GM23338 (cell line): Measurements from ENCODE around the gene CECR2. TPM values are rescaled to one million over a fixed set of nuclear protein-coding genes. Genes with fewer than 3 reads are reported as not detected.

Experiments
- ATAC-seq: fragments of 200-7000 bp; cut with Tn5 transposase; 3 replicates; pipeline ENCODE4 v1.9.1; 2020
- DNase-seq: peaks from one replicate; pipeline ENCODE4 v3.0.0-alpha.2; 2015; ENCODE audit warnings: low spot score
- H2AFZ ChIP-seq: fragments of 200-600 bp; sonication (generic); 2 replicates; pipeline ENCODE4 v1.8.0; 2016; ENCODE audit warnings: antibody characterized with exemption, mild to moderate bottlenecking, moderate library complexity
- H3F3A ChIP-seq: fragments of 200-600 bp; sonication (generic); replicated peaks from 2 replicates; pipeline ENCODE4 v1.8.0; 2017; ENCODE audit warnings: antibody characterized with exemption, mixed run types, low read depth
- H3K27ac ChIP-seq: fragments of 200-600 bp; sonication (generic); 2 replicates; pipeline ENCODE4 v1.6.1; 2016; ENCODE audit warnings: low read depth
- H3K27me3 ChIP-seq: fragments of 200-600 bp; sonication (generic); 2 replicates; pipeline ENCODE4 v1.8.0; 2016; ENCODE audit warnings: mild to moderate bottlenecking, mixed run types, moderate library complexity; ENCODE audit not compliant: insufficient read depth
- H3K36me3 ChIP-seq: fragments of 200-600 bp; sonication (generic); 2 replicates; pipeline ENCODE4 v1.8.0; 2016; ENCODE audit warnings: mild to moderate bottlenecking; ENCODE audit not compliant: insufficient read depth
- H3K4me1 ChIP-seq: fragments of 200-600 bp; sonication (generic); 2 replicates; pipeline ENCODE4 v1.8.0; 2016; ENCODE audit warnings: mild to moderate bottlenecking, moderate library complexity; ENCODE audit not compliant: insufficient read depth
- H3K4me2 ChIP-seq: fragments of 200-600 bp; sonication (generic); 2 replicates; pipeline ENCODE4 v1.7.1; 2017; ENCODE audit warnings: mixed run types
- H3K4me3 ChIP-seq: fragments of 200-600 bp; sonication (generic); 2 replicates; pipeline ENCODE4 v1.6.1; 2016; ENCODE audit warnings: mixed run types
- H3K79me2 ChIP-seq: fragments of 200-600 bp; sonication (generic); replicated peaks from 2 replicates; pipeline ENCODE4 v1.8.0; 2017; ENCODE audit warnings: mild to moderate bottlenecking; ENCODE audit not compliant: insufficient read depth
- H3K9me2 ChIP-seq: fragments of 200-600 bp; sonication (generic); 2 replicates; pipeline ENCODE4 v1.8.0; 2017; ENCODE audit not compliant: insufficient read depth
- H4K20me1 ChIP-seq: fragments of 200-600 bp; sonication (generic); replicated peaks from 2 replicates; pipeline ENCODE4 v1.8.0; 2017; ENCODE audit warnings: mild to moderate bottlenecking; ENCODE audit not compliant: insufficient read depth
- H3K27ac Mint-ChIP-seq: 2 replicates; pipeline ENCODE4 v1.8.0; 2020; ENCODE audit warnings: inconsistent platforms, mild to moderate bottlenecking, moderate library complexity, mixed read lengths
- H3K27me3 Mint-ChIP-seq: 3 replicates; pipeline ENCODE4 v1.8.0; 2022; ENCODE audit warnings: low read depth, mild to moderate bottlenecking, moderate library complexity, mixed read lengths, inconsistent platforms; ENCODE audit not compliant: insufficient read depth, poor library complexity
- H3K36me3 Mint-ChIP-seq: 3 replicates; pipeline ENCODE4 v1.8.0; 2021; ENCODE audit warnings: low read depth, mild to moderate bottlenecking, inconsistent platforms, moderate library complexity, mixed read lengths
- H3K4me1 Mint-ChIP-seq: 3 replicates; pipeline ENCODE4 v1.8.0; 2020; ENCODE audit warnings: mild to moderate bottlenecking, inconsistent platforms, mixed read lengths
- H3K4me3 Mint-ChIP-seq: 3 replicates; pipeline ENCODE4 v1.8.0; 2021; ENCODE audit warnings: moderate library complexity, mild to moderate bottlenecking, inconsistent platforms, mixed read lengths
- H3K9me3 Mint-ChIP-seq: 3 replicates; pipeline ENCODE4 v1.8.0; 2020; ENCODE audit warnings: moderate library complexity, mild to moderate bottlenecking, inconsistent platforms, mixed read lengths
- CREB1 ChIP-seq: fragments of 250-450 bp; sonication (Bioruptor Pico); IDR thresholded peaks from 2 replicates; pipeline ENCODE4 v1.5.0; 2020; ENCODE audit warnings: low read depth, mild to moderate bottlenecking, moderate library complexity
- EZH2 ChIP-seq: fragments of 200-600 bp; sonication (generic); IDR thresholded peaks from one replicate; pipeline ENCODE4 v1.8.0; 2017; ENCODE audit warnings: antibody characterized with exemption, mild to moderate bottlenecking, low read depth; ENCODE audit not compliant: unreplicated experiment
- EZH2phosphoT487 ChIP-seq: fragments of 200-600 bp; sonication (generic); IDR thresholded peaks from one replicate; pipeline ENCODE4 v1.8.1; 2018; ENCODE audit warnings: antibody characterized with exemption; ENCODE audit not compliant: unreplicated experiment
- JUNB ChIP-seq: IDR thresholded peaks from one replicate; pipeline ENCODE4 v1.6.1; 2016; ENCODE audit warnings: antibody characterized with exemption; ENCODE audit not compliant: unreplicated experiment
- NANOG ChIP-seq: IDR thresholded peaks from 2 replicates; pipeline ENCODE4 v1.6.1; 2016; ENCODE audit warnings: antibody characterized with exemption, borderline replicate concordance
- POLR2AphosphoS5 ChIP-seq: IDR thresholded peaks from 2 replicates; pipeline ENCODE4 v1.6.1; 2016; ENCODE audit warnings: antibody characterized with exemption, low read depth
- STAT1 ChIP-seq: IDR thresholded peaks from one replicate; pipeline ENCODE4 v1.6.1; 2016; ENCODE audit warnings: antibody characterized with exemption; ENCODE audit not compliant: unreplicated experiment
- ZNF114 ChIP-seq: fragments of 250-450 bp; sonication (Bioruptor Pico); IDR thresholded peaks from 2 replicates; pipeline ENCODE4 v1.5.0; 2020; ENCODE audit warnings: mild to moderate bottlenecking, moderate library complexity
- ZNF331 ChIP-seq: fragments of 250-450 bp; sonication (Bioruptor Pico); IDR thresholded peaks from 2 replicates; pipeline ENCODE4 v1.5.0; 2020; ENCODE audit warnings: low read depth, mild to moderate bottlenecking, moderate library complexity
- polyA plus RNA-seq: library from polyadenylated mRNA; unstranded; fragments of >200 nt; fragmentation: Nextera tagmentation; extraction: Ambion mirVana; gene quantifications from 2 replicates; pipeline ENCODE4 v1.2.1, GENCODE V29; 2016
- total RNA-seq: library from RNA; depleted of rRNA; stranded (reverse); fragments of >200 nt; shearing (Covaris generic); gene quantifications from 2 replicates; pipeline ENCODE4 v1.2.3, GENCODE V29; 2014
- TF ChIP-seq, protein P1 (sequence below), 2 experiments: fragments of 200-600 bp in 1 of 2; sonication (generic) in 1 of 2; conservative IDR thresholded peaks; 2 replicates each; pipeline versions ENCODE4 v1.5.1 to v1.6.1; 2016 to 2017; ENCODE audit warnings: antibody characterized with exemption in 2 of 2, low read depth in 2 of 2, mild to moderate bottlenecking in 2 of 2, moderate library complexity in 1 of 2
- TF ChIP-seq, protein P2 (sequence below): IDR thresholded peaks from 2 replicates; pipeline ENCODE4 v1.6.1; 2016; ENCODE audit warnings: antibody characterized with exemption
- TF ChIP-seq, protein P3 (sequence below): fragments of 250-450 bp; sonication (Bioruptor Pico); IDR thresholded peaks from 2 replicates; pipeline ENCODE4 v1.5.0; 2020; ENCODE audit warnings: mild to moderate bottlenecking, moderate library complexity
- TF ChIP-seq, protein P4 (sequence below): IDR thresholded peaks from one replicate; pipeline ENCODE4 v1.6.1; 2018; ENCODE audit warnings: antibody characterized with exemption; ENCODE audit not compliant: unreplicated experiment

Gene CECR2
- total and polyA plus RNA-seq, 2 experiments from 2014 or later: 18.4 to 110 TPM

DNA sequence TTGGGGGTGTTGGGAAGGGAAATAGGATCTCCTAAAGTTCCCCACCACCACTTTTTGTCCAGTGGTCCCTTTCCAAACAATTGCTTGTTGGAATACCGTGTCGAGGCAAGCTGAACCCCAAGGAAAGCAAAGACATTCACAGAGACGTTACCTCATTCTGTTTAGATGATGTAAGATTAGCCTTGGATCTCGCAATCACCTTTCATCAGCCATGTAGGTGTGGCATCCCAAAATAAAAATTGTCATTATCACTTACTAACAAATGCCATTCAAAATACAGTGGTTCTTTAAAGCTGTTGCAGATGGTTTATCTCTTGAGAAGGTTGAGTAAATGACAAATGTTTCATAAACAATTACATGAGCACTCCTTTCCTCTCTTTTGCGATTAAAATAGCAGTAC, 107.6 kb downstream of the CECR2 start:
- H3K9me3 Mint-ChIP-seq: no peaks in the 10 kb centered on the region
- H3K79me2 ChIP-seq: peaks cover 94% of the 10 kb centered on the region
- peak overlapping the region; percentile 68 for H3K27ac Mint-ChIP-seq
- TF ChIP-seq STAT1: no peak
- TF ChIP-seq EZH2: no peak
- no peak for TF ChIP-seq ZNF331 (CRISPR knock-in tag)
- no peak for TF ChIP-seq POLR2AphosphoS5
- TF ChIP-seq, protein P1, sequence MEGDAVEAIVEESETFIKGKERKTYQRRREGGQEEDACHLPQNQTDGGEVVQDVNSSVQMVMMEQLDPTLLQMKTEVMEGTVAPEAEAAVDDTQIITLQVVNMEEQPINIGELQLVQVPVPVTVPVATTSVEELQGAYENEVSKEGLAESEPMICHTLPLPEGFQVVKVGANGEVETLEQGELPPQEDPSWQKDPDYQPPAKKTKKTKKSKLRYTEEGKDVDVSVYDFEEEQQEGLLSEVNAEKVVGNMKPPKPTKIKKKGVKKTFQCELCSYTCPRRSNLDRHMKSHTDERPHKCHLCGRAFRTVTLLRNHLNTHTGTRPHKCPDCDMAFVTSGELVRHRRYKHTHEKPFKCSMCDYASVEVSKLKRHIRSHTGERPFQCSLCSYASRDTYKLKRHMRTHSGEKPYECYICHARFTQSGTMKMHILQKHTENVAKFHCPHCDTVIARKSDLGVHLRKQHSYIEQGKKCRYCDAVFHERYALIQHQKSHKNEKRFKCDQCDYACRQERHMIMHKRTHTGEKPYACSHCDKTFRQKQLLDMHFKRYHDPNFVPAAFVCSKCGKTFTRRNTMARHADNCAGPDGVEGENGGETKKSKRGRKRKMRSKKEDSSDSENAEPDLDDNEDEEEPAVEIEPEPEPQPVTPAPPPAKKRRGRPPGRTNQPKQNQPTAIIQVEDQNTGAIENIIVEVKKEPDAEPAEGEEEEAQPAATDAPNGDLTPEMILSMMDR (conservative IDR thresholded peaks at IDR 0.05; ENCODE audit: low read depth in 2 of 2): no peak
- TF ChIP-seq, protein P2, sequence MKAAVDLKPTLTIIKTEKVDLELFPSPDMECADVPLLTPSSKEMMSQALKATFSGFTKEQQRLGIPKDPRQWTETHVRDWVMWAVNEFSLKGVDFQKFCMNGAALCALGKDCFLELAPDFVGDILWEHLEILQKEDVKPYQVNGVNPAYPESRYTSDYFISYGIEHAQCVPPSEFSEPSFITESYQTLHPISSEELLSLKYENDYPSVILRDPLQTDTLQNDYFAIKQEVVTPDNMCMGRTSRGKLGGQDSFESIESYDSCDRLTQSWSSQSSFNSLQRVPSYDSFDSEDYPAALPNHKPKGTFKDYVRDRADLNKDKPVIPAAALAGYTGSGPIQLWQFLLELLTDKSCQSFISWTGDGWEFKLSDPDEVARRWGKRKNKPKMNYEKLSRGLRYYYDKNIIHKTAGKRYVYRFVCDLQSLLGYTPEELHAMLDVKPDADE: no peak
- TF ChIP-seq, protein P3, sequence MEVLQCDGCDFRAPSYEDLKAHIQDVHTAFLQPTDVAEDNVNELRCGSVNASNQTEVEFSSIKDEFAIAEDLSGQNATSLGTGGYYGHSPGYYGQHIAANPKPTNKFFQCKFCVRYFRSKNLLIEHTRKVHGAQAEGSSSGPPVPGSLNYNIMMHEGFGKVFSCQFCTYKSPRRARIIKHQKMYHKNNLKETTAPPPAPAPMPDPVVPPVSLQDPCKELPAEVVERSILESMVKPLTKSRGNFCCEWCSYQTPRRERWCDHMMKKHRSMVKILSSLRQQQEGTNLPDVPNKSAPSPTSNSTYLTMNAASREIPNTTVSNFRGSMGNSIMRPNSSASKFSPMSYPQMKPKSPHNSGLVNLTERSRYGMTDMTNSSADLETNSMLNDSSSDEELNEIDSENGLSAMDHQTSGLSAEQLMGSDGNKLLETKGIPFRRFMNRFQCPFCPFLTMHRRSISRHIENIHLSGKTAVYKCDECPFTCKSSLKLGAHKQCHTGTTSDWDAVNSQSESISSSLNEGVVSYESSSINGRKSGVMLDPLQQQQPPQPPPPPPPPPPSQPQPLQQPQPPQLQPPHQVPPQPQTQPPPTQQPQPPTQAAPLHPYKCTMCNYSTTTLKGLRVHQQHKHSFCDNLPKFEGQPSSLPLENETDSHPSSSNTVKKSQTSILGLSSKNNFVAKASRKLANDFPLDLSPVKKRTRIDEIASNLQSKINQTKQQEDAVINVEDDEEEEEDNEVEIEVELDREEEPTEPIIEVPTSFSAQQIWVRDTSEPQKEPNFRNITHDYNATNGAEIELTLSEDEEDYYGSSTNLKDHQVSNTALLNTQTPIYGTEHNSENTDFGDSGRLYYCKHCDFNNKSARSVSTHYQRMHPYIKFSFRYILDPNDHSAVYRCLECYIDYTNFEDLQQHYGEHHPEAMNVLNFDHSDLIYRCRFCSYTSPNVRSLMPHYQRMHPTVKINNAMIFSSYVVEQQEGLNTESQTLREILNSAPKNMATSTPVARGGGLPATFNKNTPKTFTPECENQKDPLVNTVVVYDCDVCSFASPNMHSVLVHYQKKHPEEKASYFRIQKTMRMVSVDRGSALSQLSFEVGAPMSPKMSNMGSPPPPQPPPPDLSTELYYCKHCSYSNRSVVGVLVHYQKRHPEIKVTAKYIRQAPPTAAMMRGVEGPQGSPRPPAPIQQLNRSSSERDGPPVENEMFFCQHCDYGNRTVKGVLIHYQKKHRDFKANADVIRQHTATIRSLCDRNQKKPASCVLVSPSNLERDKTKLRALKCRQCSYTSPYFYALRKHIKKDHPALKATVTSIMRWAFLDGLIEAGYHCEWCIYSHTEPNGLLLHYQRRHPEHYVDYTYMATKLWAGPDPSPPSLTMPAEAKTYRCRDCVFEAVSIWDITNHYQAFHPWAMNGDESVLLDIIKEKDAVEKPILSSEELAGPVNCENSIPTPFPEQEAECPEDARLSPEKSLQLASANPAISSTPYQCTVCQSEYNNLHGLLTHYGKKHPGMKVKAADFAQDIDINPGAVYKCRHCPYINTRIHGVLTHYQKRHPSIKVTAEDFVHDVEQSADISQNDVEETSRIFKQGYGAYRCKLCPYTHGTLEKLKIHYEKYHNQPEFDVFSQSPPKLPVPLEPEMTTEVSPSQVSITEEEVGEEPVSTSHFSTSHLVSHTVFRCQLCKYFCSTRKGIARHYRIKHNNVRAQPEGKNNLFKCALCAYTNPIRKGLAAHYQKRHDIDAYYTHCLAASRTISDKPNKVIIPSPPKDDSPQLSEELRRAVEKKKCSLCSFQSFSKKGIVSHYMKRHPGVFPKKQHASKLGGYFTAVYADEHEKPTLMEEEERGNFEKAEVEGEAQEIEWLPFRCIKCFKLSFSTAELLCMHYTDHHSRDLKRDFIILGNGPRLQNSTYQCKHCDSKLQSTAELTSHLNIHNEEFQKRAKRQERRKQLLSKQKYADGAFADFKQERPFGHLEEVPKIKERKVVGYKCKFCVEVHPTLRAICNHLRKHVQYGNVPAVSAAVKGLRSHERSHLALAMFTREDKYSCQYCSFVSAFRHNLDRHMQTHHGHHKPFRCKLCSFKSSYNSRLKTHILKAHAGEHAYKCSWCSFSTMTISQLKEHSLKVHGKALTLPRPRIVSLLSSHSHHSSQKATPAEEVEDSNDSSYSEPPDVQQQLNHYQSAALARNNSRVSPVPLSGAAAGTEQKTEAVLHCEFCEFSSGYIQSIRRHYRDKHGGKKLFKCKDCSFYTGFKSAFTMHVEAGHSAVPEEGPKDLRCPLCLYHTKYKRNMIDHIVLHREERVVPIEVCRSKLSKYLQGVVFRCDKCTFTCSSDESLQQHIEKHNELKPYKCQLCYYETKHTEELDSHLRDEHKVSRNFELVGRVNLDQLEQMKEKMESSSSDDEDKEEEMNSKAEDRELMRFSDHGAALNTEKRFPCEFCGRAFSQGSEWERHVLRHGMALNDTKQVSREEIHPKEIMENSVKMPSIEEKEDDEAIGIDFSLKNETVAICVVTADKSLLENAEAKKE: no peak
- TF ChIP-seq, protein P4, sequence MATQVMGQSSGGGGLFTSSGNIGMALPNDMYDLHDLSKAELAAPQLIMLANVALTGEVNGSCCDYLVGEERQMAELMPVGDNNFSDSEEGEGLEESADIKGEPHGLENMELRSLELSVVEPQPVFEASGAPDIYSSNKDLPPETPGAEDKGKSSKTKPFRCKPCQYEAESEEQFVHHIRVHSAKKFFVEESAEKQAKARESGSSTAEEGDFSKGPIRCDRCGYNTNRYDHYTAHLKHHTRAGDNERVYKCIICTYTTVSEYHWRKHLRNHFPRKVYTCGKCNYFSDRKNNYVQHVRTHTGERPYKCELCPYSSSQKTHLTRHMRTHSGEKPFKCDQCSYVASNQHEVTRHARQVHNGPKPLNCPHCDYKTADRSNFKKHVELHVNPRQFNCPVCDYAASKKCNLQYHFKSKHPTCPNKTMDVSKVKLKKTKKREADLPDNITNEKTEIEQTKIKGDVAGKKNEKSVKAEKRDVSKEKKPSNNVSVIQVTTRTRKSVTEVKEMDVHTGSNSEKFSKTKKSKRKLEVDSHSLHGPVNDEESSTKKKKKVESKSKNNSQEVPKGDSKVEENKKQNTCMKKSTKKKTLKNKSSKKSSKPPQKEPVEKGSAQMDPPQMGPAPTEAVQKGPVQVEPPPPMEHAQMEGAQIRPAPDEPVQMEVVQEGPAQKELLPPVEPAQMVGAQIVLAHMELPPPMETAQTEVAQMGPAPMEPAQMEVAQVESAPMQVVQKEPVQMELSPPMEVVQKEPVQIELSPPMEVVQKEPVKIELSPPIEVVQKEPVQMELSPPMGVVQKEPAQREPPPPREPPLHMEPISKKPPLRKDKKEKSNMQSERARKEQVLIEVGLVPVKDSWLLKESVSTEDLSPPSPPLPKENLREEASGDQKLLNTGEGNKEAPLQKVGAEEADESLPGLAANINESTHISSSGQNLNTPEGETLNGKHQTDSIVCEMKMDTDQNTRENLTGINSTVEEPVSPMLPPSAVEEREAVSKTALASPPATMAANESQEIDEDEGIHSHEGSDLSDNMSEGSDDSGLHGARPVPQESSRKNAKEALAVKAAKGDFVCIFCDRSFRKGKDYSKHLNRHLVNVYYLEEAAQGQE: no peak
- no peak for TF ChIP-seq ZNF114
- TF ChIP-seq EZH2phosphoT487: no peak
- TF ChIP-seq NANOG: no peak
- no peak for TF ChIP-seq JUNB
- TF ChIP-seq CREB1 (CRISPR knock-in tag): no peak
- H3K4me1 Mint-ChIP-seq: peaks cover 56% of the 10 kb centered on the region
- peaks cover 55% of the 10 kb centered on the region for H3K4me1 ChIP-seq
- H3K4me3 ChIP-seq: no peak overlapping the region
- H3K9me2 ChIP-seq: no peaks in the 10 kb centered on the region
- no peak overlapping the region for H3K4me2 ChIP-seq
- ATAC-seq: no peak
- no peak overlapping the region for H2AFZ ChIP-seq
- H3K27me3 ChIP-seq: no peaks in the 10 kb centered on the region
- no peaks in the 10 kb centered on the region; the same call in 1 of the 2 replicates for H3F3A ChIP-seq
- peaks cover 42% of the 10 kb centered on the region for H3K36me3 Mint-ChIP-seq
- no peak overlapping the region for H3K4me3 Mint-ChIP-seq
- peaks cover 38% of the 10 kb centered on the region for H4K20me1 ChIP-seq
- H3K27me3 Mint-ChIP-seq: peaks cover 9% of the 10 kb centered on the region
- peak overlapping the region; percentile 79 for H3K27ac ChIP-seq
- peak; percentile 52 for DNase-seq
- peaks cover 12% of the 10 kb centered on the region; the same call in 1 of the 2 replicates for H3K36me3 ChIP-seq
